GF-D8 (cell line): ENCODE data around the gene RBM6.

Experiments
- DNase-seq: peaks from one replicate; lab custom pipeline; 2025; lab: John Stamatoyannopoulos, UW

Gene RBM6

GRCh38 chr3:50089609-50089945, 149.6 kb downstream of the RBM6 start:
- no peak for DNase-seq

- DNase-seq, result no peak
These were observed 151.0 kb downstream of the RBM6 start for GRCh38 chr3:50090984-50091383.

- DNase-seq, result no peak
These were observed 155.5 kb downstream of the RBM6 start for GRCh38 chr3:50095352-50095998.

- DNase-seq, result no peak
These were observed 160.4 kb downstream of the RBM6 start for GRCh38 chr3:50100386-50100785.

- DNase-seq, result no peak
These were observed 161.3 kb downstream of the RBM6 start for GRCh38 chr3:50100956-50101845.

GRCh38 chr3:50102558-50102957, 162.6 kb downstream of the RBM6 start:
- no peak for DNase-seq

GRCh38 chr3:50111757-50112156, 171.8 kb downstream of the RBM6 start:
- no peak for DNase-seq

- no peak for DNase-seq
These were observed 172.5 kb downstream of the RBM6 start for GRCh38 chr3:50112462-50112861.

GRCh38 chr3:50117120-50117519, 177.2 kb downstream of the RBM6 start:
- no peak for DNase-seq

GRCh38 chr3:50118237-50118636, 178.3 kb downstream of the RBM6 start:
- no peak for DNase-seq

GRCh38 chr3:50119786-50120185, 179.8 kb downstream of the RBM6 start:
- no peak for DNase-seq

- DNase-seq, result no peak
These were observed 180.6 kb downstream of the RBM6 start for GRCh38 chr3:50120364-50121071.

- DNase-seq, result peak; percentile 20
These were observed 181.4 kb downstream of the RBM6 start for GRCh38 chr3:50121072-50122032.

- no peak for DNase-seq
These were observed 182.1 kb downstream of the RBM6 start for GRCh38 chr3:50122071-50122470.

GRCh38 chr3:50122661-50123391, 182.9 kb downstream of the RBM6 start:
- DNase-seq, result no peak

- DNase-seq, result no peak
These were observed 183.6 kb downstream of the RBM6 start for GRCh38 chr3:50123394-50124051.

- DNase-seq, result no peak
These were observed 184.3 kb downstream of the RBM6 start for GRCh38 chr3:50124052-50124799.

- DNase-seq, result no peak
These were observed 184.8 kb downstream of the RBM6 start for GRCh38 chr3:50124800-50125178.

GRCh38 chr3:50125541-50126286, 185.8 kb downstream of the RBM6 start:
- no peak for DNase-seq
